Stimulated activated naive CD4-positive, alpha-beta T cell (primary cell): ENCODE data around the gene CCK.

Source experiments
- DNase-seq, 6 experiments: peaks; one replicate each; lab custom pipeline; 2025; lab: John Stamatoyannopoulos, UW

The CCK gene

DNA sequence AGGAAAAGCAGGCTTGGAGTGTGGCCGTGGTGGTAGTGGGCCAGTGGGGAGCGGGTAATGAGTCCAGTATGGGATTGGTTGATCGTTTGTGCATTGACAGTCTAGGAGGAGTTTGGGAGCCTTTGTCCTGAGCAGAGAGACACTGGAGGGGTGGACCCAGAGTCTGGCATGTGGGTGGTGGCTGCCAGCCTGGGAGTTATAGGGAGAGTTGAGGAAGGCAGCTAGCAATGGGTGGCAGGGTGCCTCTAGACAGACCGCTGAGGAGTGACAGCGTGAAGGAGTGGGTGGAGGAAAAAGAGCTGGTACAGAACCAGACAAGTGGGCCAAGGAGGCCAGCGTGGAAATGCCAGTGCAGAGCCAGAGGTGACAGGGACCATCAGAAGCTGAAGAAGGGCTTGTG lies 1.9 kb upstream of the CCK start:
- no peak for DNase-seq

DNA sequence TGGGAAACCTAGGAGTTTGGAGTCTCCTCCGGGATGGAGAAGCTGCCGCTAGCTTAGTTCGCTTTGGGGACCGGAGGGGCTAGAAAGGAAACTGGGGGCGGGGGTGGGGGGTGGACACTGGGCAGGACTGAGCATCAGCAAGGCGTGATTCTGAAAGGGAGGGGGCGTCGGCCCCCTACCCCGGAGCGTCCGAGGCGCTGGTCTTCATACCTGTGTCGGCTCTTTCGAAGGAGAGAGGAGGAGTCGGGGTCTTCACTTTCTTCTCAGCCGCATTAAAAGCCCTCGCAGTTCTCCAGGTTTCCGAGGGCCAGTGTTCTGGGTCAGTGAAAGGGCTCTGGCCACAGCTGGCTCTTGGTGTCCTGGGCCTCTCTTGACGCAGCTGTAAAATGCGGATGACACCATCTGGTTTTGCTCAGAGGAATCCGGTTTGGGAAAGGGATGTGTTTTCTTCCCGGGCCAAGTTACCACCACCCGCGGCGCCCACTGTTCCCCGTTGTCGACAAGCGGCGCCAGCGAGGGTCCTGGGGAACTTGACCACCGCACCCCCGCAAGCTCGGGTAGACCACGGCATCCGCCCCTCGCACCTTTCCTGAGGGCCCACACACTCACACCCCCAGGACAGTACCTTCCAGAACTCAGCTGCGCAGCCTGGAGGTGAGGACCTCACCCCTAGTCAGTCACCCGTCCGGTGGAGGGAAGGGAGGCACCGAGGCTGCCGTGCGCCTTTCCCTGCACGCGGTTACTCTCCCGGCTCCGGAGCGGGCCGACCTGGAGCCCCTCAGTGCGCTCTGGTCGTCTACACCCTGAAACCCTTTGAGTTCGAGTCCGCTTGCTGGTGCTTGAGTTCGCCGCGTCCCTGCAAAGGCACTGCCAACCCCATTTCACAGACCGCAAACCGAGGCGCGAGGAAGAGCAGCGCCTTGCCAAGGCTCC lies 660 bp downstream of the CCK start:
- peak in 1 of 6 experiments; percentile 19 for DNase-seq

DNA sequence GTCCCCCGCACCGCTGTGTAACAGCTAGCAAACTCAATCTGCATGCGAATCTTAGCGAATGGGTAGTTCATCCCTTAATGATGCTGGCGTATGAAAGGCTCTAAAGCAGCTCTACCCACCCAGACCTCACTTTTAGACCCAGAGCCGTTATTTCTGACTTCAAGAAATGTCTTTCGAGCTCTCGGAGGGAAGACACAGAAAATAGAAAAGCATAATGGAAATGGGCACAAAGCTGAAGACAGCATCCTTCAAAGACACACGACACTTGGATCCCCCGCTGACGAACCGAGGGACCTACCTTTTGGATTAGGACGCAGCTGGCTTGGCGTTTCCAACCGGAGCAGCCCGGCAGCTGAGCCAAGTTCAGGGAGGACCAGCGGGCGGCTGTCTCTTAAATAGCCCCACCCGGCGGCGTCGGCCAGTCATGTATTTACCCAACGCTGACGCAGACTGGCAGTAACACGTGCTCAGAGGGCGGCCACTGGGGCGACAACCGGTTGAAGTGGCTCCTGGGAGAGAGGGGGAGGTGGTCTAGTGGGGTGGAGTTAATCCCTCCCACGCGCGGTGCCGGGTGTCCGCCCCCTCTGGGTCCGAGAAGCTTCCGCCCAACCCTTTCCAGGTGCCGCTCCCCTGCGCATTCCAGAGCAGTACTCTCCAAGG lies 1.5 kb downstream of the CCK start:
- DNase-seq: peak in 1 of 6 experiments; percentile 28

DNA sequence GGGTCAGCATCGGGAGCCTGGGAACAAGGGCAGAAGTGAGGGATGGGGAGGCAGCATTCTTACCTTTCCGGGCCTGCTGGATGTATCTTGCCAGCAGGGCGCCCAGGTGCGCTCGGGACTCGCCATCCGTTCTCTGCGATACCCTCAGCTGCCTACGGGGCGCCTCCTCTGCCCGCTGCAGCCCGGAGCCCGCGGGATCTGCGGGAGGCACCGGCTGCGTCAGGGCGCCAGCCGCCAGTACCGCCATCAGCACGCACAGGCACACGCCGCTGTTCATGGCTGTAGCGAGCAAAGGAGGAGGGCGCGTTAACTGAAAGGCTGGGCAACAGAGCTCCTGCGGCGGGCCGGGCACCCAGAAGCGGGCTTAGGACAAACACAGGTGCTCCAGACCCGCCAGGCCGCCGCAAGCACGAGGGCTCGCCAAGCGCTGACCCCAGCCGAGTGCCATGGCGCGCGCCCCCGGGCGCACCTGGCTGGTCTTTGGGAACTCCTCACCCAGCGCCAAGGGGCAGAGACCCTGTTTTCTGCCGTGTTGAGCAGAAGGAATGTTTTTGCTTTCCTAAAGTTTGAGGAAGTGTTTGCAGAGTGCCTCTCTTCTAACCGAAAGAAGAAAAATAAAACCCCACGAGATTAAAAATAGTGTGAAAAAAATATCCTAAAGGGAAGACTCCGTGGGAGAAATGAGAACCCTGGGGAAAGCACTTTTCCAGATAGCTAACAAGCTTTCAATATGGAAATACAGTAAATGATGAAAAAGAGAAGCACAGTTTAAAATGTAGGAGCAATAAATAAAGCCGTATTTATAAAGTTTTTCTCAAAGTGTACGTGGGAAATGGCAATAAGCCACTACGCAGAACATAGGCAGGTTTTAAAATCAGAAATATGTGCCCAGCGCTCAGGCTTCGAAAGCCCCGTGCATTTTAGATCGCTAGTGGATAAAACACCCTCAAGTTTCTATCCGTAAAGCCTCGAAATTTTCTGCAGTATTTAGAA lies 2.3 kb downstream of the CCK start:
- peak in 1 of 6 experiments; percentile 24 for DNase-seq

DNA sequence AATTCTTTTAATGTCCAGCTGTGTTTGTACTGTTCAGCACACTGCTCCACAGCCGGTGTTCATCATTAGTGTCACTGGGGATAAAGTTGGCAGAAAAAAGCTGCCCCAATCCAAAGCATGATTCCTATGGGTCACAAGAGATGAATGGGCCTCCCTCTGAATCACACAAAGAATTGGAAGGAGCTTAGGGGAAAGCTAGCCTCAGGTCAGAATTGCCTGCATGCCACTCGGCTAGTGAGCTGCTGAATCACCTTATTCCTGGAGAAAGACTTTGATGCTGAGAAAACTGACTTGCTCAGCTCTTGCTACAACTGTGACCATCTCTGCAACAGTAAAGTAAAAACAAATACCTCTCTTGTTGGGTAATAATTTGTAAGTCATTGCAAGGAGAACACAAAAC lies 3.5 kb downstream of the CCK start:
- no peak for DNase-seq

DNA sequence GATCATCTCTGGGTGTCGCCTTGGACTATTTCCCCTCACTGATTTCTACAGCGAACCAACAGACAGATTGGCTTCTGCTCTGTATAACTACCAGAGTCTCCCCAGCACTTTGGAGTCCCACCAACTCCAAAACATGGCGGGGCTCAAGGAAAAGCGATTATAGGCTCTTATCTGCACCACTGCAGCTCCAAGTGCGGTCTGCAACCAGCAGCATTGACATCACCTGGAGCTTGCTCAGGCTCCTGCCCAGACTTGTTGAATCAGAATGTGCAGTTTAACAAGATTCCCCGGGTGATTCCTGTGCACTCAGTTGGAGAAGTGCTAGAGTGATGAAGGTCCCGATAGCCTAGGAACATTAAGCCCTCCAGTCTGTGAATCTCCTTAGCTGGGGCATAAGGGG lies 9.0 kb downstream of the CCK start:
- DNase-seq: no peak

DNA sequence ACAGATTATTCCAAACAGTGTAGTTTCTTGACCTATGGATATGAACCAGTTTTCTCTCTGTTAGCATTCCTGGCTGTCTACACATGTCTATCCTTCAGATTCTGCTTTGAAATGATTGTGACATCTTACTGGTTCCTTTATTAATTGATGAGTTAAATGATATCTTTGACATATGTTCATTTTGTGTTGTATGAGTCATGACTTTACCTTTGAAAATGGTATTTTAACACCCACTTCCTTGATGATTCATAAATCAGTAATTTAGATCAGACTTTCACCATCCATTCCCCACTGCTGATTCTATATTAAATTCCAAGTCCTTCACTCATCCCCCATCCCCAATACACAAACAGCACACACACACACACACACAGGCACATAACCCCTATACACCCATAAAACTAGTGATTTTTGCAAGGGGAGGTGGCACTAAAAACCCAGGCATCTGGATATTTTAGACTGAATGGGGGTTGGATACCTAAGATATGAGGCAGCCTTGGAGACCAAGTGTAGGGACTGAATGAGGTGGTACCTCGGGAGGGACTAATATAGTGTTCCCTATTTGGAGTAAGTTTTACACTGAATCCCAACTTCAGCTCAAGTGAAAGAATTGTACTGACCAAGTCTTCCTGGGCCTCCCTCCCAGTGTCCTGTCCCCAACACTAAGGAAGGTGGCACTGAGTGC lies 9.7 kb downstream of the CCK start:
- no peak for DNase-seq

DNA sequence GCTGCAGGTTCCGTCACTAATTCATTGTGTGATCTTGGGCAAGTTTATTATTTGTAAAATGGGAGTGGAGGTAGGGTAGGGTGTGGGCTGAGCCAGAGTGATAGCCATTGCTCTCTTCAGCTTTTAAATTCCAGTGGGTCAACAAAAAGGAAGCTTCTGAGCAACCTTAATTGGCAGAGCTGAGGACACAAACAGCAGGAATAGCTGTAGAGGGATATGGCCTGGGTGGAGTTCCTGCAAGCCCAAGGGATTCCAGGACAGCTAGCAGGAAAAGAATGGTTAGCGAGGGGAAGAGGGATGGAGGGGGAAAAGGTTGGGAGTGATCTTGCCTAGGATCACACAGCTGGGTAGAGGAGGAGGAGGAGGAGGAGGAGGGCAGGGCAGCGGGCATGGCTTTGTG lies 11.4 kb downstream of the CCK start:
- no peak for DNase-seq

DNA sequence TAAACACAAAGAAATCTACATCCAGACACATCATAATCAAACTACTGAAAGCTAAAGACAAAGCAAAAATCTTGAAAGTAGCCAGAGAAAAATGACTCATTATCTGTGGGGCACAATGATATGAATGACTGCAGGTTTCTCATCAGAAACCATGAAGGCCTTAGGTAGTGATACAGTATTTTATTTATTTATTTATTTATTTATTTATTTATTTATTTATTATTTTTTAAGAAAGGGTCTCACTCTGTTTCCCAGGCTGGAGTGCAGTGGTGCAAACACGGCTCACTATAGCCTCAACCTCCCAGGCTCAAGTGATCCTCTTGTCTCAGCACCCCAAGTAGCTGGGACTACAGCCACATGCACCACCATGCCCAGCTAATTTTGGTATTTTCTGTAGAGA lies 15.2 kb downstream of the CCK start:
- DNase-seq: no peak

DNA sequence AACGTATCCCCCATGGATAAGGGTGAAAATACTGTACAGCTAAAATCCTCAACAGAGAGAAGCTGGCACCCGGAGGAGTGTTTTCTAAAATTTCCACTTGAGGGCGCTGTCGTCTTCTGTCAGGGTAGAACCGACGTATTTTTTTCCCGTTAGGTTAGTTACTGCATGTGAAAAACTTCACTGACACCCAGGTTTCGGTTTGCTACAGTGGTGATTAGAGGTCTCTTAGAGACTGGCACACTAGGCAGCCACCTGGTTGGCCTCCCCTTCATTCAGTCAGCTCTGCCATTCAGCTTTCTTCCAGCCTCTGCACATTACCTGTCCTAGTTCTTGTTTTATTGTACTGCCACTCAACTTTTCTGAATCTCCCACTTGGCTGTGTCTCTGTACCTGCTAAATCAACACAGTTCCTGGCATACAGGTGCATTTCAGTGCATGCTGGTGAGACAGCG lies 18.4 kb downstream of the CCK start:
- DNase-seq: peak; percentile 29 to 87 (median 56)

DNA sequence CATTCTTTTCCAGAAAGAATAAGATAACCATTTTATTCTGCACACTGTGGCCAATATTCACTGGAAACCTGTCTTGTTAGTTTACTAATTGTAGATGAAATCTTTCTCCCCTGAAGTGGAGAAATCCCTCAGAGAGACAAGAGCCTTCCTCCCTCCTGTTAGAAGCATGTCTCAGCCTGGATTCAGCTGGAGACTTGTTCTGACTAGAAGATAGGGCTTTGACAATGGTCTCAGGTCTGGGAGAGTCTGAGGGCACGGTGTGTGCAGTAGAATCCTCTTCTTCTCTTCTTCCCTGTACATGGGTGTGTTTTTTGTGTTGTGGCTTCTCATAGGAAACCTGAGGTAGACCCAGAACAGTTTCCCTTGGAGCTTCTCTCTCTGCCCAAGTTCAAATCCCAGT lies 19.9 kb downstream of the CCK start:
- no peak for DNase-seq

DNA sequence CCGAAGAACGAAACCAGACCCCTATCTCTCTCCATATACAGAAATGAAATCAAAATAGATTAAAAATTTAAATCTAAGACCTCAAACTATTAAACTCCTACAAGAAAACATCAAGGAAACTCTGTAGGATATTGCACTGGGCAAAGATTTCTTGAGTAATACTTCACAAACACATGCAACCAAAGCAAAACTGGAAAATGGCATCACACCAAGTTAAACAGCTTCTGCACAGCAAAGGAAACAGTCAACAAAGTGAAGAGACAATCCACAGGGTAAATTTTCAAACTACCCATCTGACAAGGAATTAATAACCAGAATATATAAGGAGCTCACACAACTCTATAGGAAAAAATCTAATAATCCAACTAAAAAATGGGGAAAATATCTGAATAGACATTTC lies 29.4 kb downstream of the CCK start:
- DNase-seq: no peak

DNA sequence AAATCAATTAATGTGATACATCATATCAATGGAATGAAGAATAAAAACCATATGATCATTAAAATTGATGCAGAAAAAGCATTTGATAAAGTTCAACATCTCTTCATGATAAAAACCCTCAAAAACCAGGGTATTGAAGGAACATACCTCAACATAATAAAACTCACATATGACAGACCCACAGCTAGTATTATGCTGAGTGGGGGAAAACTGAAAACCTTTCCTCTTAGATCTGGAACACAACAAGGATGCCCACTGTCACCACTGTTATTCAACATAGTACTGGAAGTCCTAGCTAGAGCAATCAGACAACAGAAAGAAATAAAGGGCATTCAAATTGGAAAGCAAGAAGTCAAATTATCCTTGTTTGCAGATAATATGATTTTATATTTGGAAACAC lies 30.5 kb downstream of the CCK start:
- no peak for DNase-seq

DNA sequence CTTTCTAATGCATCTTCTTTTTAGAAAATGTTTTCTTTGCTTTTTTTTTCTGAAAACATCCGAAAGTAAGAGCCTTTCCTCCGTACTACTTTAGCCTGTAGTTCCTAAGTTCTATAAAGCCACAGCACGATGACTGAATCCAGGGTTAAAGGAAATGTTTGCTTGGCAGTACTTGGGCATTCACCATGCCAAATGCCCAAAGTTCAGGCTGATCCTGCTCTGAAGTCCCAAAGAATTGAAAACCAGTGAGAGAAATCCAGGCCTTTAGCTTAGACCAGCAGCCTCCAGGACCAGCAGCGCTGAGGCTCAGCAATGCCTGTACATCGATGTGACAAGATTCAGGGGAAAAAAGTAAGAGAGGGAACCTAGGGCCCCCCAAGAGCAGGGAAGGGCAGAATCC lies 35.1 kb downstream of the CCK start:
- no peak for DNase-seq

DNA sequence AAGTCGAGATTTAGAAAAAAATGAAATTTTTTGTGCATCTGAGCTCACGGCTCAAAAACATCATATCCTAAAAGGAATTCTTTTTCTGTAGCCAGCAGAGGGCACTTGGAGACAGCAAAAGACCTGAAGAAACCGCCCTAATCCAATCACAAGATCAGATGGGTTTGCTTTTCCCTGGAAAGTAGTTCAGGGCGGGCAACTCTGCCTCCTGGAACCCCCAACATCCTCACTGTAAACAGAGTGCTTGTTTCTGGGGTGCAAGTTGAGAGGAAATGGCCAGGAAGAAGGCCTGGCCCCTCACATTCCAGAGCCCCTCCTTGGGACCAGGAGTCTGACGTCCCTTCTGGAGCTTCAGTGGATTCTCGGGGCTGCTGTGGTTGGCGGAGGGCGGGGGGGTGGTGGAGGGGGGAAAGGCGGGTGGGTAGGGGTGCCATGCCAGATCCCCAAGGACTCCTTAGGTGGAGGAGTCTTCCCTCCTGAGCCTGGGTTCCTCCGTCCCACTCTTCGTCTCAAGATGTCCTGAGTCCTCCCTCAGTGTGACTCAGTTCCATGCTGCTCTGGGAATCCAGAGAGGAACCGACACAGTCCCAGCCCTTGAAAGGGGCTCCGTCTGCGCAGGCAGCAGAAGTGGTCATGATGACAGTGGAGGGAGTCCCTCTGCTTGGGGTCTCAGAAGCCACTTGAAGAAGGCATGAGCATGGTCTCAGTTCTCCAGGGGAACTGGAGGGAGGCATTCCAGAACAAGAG lies 35.9 kb downstream of the CCK start:
- no peak for DNase-seq

DNA sequence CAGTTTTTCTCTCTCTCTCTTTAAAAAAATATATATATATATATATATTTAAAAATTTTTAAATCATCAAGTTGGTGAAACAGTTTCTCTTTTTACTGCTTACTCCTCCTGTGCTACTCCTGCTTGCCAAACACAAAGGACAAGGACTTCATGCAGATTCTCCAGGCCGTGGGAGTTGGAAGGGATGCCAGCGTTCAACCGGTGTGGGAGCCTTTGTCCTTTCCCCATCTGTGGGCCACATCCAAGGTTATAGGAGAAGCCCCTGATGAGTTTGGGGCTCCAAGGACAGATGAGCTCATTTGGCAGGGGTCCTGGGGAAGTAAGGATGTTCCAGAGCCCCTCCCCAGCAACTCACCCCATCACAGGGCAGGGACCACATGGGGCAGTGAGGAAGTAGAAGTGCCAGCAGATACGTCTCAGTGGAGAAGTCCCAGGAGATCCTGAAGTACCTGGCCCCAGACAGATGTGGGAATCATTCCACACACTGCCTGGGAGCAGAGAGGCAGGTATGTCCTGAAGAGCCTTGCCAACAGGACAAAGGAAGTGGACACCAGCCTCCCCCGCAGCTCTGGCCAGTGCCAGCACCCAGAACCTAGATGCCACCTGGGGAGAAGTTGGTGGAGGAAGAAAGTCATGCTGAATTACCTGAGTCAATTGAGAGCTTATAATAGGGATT lies 36.6 kb downstream of the CCK start:
- DNase-seq: no peak

DNA sequence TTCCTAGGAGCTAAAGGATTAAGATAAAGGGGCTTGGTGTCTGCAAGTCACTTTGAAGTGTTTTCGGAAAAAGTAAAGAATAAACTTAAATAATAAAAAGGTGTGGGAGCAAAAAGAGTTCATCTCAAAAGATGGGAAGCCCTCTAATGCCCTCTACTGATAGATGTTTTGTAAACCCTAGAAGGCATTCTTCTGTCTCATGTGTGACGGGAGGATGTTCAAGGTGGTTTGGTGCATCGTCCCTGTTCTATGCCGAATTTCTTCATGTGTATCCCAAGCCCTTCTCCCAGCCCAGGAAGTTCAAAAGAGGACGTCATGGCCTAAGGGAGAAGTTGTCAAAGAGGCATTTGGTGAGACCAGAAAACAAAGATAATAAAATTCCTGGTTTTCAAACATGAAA lies 37.2 kb downstream of the CCK start:
- peak in 1 of 6 experiments; percentile 5 for DNase-seq

DNA sequence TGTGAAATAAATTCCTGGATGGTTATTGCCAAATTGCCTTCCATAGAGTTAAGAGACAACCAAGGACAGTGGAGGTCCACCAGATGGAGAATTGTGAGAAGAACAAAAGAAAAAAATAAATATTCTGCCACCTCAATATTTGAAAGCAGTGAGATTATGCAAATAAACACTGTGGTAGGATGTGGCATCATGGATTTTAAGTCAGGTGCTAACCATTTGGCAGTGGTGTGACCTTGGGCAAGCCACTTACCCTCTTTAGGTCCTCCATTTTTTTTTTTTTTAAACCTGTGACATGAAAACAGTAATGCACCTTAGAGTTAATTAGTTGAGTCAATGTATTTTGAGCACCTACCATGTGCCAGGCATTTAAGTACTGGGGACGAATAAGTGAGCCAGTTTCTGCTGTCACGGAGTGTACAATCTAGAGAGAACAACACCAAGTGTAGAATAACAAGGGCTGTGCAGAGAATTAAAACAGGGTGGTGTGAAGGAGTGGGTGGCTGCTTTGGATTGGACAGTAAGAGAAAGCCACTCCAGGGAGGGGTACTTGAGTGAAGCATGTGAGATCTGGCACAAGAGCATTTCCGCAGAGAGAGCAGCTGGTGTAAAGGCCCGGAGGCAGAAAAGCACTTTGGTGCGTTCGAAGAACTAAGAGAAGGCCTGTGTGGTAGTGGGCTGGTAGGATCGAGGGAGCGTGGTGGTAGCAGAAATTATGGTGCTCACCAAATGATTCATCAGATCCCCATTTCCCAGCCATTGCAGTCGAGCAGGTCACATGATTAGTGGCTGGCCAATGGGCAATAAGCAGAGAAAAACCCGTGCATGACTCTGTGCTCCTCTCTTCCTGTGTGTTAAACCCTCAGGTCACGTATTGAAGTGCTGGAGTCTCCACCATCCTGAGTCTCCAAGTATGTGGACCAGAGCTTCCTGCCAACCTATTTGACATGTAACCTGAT lies 39.2 kb downstream of the CCK start:
- no peak for DNase-seq
